Upper lobe of right lung (tissue), 1 donor: ENCODE data around the gene HOXD8. TPM values are rescaled to one million over a fixed set of nuclear protein-coding genes. Genes with fewer than 3 reads are reported as not detected.
A peak's percentile ranks its signal among the peaks of the same experiment; 100 is the strongest.

ENCODE experiments used
- ATAC-seq: fragments of 200-7000 bp; cut with Tn5 transposase; one replicate; pipeline ENCODE4 v1.9.1; 2020; ENCODE audit warnings: mild to moderate bottlenecking, moderate library complexity
- DNase-seq: peaks from one replicate; pipeline ENCODE4 v3.0.0-alpha.2; 2020
- H3K27ac ChIP-seq: fragments of 200-600 bp; one replicate; pipeline ENCODE4 v1.8.0; 2022
- H3K27me3 ChIP-seq: fragments of 200-600 bp; one replicate; pipeline ENCODE4 v1.8.0; 2022; ENCODE audit warnings: mild to moderate bottlenecking
- H3K36me3 ChIP-seq: fragments of 200-600 bp; one replicate; pipeline ENCODE4 v1.8.0; 2022
- H3K4me1 ChIP-seq: fragments of 200-600 bp; one replicate; pipeline ENCODE4 v1.8.0; 2022
- H3K4me3 ChIP-seq: fragments of 200-600 bp; one replicate; pipeline ENCODE4 v1.8.0; 2022; ENCODE audit warnings: mild to moderate bottlenecking
- H3K9me3 ChIP-seq: fragments of 200-600 bp; one replicate; pipeline ENCODE4 v1.8.0; 2022
- CTCF ChIP-seq: fragments of 200-600 bp; IDR thresholded peaks from one replicate; pipeline ENCODE4 v1.8.0; 2022; ENCODE audit warnings: antibody characterized with exemption
- intact Hi-C: fragments of 100-400 bp; cut with DNase I; formaldehyde crosslinking; loops from one replicate; pipeline ENCODE4 v1.11.0; 2022
- total RNA-seq: library from RNA; stranded (reverse); fragmentation: NEBNext Ultra II Directional; extraction: Animal tissue kit (Norgen Biotek cat#: 25700); gene quantifications from one replicate; pipeline ENCODE4 v1.2.1, GENCODE V29; 2021
- donor health status: DM: no; HTN: yes; CAD: no; lungs with severe emphysema.

The HOXD8 gene
- total RNA-seq, 1 donor from 2014 or later: 2.6 TPM

GRCh38 chr2:176147210-176147799 is 17.8 kb downstream of the HOXD8 start:
- Histone ChIP-seq H3K9me3 (no peaks in the 10 kb centered on the region), H3K27ac (no peak overlapping the region), H3K4me1 (no peaks in the 10 kb centered on the region), H3K27me3 (peaks cover 94% of the 10 kb centered on the region), H3K4me3 (no peak overlapping the region), H3K36me3 (no peaks in the 10 kb centered on the region)
- TF ChIP-seq CTCF: no peak
- DNase-seq (no peak), ATAC-seq (no peak)
- intact Hi-C loops: no loop called here

GRCh38 chr2:176147800-176148496 is 18.4 kb downstream of the HOXD8 start:
- H3K36me3 ChIP-seq: no peaks in the 10 kb centered on the region
- ATAC-seq (no peak), DNase-seq (peak; percentile 62)
- H3K4me3 ChIP-seq: no peak overlapping the region
- H3K4me1 ChIP-seq: no peaks in the 10 kb centered on the region
- intact Hi-C loops: no loop called here
- H3K27me3 ChIP-seq: peaks cover 94% of the 10 kb centered on the region
- no peak for TF ChIP-seq CTCF
- H3K9me3 ChIP-seq: no peaks in the 10 kb centered on the region
- H3K27ac ChIP-seq: no peak overlapping the region

- DNase-seq: no peak
- Histone ChIP-seq H3K27ac (no peak overlapping the region), H3K9me3 (no peaks in the 10 kb centered on the region), H3K27me3 (peaks cover 95% of the 10 kb centered on the region), H3K4me1 (no peaks in the 10 kb centered on the region), H3K4me3 (no peak overlapping the region), H3K36me3 (no peaks in the 10 kb centered on the region)
- no peak for TF ChIP-seq CTCF
- intact Hi-C loops: no loop called here
- ATAC-seq: no peak
Measured at GRCh38 chr2:176148751-176149421, 19.4 kb downstream of the HOXD8 start.

GRCh38 chr2:176149481-176149938 is 20.0 kb downstream of the HOXD8 start:
- H3K36me3 ChIP-seq: no peaks in the 10 kb centered on the region

More at GRCh38 chr2:176149481-176149938, 20.0 kb downstream of the HOXD8 start:
- H3K9me3 ChIP-seq: no peaks in the 10 kb centered on the region
- H3K4me3 ChIP-seq: no peak overlapping the region
- H3K27me3 ChIP-seq: peaks cover 98% of the 10 kb centered on the region
- no peak overlapping the region for H3K27ac ChIP-seq
- H3K4me1 ChIP-seq: no peaks in the 10 kb centered on the region
- DNase-seq (no peak), ATAC-seq (no peak)
- no peak for TF ChIP-seq CTCF
- intact Hi-C loops: no loop called here
